GM21528 (cell line): ENCODE data around the gene NUP85.
"Not testable (repeated sequence)": the region's sequence is repeated elsewhere in the genome, so short reads cannot be mapped to it uniquely, and the experiment has no call there.

Source experiments
- ATAC-seq: cut with Tn5 transposase; IDR thresholded peaks from one replicate; pipeline ENCODE4 v1.9.1; 2021; ENCODE audit warnings: mild to moderate bottlenecking, moderate library complexity; ENCODE audit not compliant: unreplicated experiment, low FRiP score

NUP85 gene

DNA sequence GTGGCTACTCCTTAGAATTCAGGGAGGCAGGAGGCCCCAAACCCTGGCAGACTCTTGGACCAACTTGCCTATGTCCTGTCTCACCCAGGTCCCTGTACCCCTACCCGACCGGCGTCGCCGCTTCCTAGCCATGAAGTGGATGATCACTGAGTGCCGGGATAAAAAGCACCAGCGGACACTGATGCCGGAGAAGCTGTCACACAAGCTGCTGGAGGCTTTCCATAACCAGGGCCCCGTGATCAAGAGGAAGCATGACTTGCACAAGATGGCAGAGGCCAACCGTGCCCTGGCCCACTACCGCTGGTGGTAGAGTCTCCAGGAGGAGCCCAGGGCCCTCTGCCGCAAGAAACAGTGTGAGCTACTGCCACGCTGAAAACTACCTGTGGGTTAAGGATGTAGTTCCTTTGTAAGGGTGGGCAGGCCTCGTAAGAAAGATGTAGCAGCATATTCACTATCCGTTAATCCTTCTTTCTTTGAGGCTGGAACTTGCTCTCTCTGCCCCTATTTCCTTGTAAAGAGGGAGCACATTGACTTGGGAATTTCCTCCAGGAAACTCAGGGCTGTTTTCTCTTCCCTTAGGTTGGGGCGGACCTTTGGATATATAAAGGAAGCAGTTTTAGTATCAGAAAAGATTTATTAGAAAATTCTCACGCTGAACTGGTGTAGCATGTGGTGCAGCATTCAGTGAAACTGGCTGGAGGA lies 60.3 kb downstream of the NUP85 start:
- ATAC-seq: no peak

DNA sequence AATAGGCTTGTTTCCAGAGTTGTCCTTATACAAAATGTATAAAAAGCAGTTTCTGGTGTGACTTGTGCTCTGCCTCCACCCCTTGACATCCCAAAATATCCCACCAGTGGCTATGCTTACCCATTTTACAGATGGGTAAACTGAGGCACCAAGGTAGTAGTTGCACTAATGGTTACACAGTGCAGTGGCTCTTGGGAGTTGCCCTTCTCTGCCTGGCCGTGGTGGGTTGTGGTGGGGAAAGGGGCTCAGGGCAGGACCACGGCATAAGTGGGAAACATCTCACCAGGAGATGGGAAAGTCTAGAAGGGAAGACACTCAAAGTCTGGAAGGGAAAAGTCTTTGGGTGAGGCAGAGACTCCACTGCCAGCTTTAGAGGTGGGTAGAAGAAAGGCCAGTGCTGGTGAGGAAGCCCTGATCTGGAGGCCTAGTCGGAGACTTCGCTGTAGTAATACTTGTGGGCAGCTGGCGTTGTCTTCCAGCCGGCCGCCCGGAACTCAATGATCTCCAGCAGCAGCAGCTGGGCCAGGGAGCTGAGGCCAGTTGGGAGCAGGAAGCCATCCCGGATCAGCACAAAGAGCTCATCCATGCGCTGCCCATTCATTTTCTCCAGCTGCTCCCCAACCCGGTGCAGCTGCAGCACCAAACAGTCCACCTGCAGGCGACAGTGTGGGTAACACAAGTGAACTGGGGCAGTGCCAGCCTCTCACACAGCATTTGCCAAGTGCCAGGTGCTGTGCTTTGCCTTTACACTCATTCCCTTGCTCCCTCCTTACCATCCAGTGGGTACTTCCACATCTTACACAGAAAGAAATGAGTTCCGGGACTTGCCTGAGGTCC lies 61.1 kb downstream of the NUP85 start:
- no peak for ATAC-seq

DNA sequence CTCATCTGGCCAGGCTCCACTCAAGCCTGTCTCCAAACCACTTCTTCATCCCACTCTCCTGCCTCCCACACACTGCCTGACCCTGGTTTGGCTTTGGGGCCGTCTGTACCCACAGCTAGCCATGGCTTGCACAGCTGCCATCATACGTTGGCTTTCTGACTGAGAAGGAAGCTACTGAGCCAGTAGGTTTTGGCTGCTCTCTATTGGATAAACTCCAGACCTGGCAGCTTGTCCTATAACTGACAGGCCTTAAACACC lies 61.6 kb downstream of the NUP85 start:
- ATAC-seq: no peak

DNA sequence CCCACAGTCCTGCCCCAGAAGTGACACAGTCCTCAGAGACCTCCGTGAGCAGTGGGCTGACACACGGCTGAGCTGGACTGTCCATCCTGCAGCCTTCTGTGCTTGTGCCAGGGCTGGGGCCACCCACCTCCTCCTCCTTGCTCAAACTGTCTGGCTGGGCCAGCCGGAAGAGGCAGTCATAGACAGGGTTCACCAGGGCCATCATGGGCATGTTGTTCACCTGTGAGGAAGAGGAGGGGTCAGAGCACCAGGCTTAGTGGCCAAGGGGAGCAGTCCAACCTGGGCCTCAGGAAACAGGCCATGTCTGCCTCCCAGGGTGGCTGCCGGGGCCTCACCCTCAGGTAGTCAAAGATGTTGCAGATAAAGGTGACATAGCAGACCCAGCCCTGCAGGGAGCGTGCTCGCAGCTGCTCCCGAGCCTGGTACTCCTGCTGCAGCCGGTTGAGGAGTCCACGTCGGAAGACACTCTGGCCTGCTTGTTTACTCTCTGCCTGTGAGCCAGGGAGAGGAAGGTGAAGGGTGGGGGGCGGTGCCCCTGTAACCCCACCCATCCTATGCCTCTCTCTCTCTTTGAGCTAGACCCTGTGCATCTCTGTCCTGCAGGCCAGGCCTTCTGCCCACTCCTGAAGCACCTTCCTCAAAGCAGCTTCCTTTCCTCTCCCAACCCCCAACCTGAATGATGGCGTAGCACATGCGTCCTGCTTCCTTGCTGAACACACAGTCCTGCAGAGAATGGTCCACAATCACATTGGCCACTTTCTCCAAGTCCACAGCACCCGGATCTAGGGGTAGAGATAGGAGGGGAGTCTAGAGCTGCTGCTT lies 62.1 kb downstream of the NUP85 start:
- ATAC-seq: no peak

DNA sequence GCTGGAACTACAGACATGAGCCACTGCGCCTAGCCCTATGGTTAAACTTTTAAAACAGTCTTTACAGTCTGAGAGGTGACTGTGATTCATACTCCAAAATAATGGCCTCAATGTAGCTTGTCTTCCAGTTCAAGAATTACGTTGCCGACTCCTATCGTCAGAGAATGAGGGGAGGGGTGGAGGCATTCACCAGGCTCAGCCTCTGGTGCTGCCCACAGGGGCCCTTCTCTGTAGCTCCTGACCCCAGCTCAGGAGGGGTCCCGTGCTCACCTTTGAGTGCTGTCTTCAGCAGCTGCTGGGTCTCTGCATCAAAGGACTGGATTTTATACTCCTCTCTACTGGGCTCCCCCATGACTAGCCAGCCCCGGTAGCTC lies 64.4 kb downstream of the NUP85 start:
- ATAC-seq: no peak

DNA sequence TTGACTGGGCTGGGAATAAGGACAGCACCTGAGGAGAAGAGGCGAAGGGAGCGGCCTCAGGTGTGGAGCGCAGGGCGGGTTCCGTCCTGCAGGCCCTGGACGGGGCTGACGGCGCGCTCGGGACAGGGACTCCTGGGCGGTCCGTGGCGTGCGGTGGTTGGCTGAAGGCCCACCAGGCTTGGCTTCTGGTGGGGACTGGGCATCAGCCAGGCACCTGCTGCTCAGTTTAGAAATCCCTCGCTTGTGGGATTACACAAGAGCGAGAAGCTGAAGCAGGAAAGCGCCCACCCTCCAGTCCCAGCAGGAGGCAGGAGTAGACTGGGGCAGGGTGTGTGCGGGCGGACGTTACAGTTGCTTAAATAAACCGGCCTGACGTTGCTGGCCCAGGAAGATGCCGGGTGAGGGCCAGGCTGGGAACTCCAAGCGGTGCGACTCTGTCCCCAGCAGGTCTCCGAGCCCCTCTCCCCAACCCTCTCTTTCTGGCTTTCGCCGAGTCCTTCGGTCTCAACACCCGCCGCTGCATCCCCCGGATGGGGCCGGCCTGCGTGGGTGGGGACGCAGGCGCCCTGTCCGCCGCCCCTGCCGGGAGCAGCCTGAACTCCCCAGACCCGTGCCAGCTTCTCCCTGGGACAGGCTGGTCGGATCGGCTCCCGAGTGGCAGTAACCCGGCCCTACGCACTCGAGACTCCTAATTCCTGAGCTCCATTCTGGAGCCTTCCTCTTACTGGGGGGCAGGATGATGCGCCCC lies 64.9 kb downstream of the NUP85 start:
- peak; percentile 29 for ATAC-seq

DNA sequence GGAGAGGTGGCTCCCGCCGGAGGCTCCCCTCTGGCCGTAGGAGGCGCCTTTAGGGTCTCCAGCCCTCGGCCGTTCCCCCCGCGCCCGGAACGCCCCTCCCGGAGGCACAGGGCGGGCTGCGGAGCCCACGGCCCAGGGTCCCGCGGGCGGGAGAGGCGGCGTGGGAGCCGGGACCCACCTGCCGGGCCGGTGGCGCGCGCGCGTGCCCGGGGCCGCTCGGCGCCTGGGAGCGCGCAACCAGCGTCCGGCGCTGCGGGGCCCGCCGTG lies 65.4 kb downstream of the NUP85 start, which contains the start of gene MIF4GD:
MIF4GD (minus strand) TSS at position 266 of the 267 bp plus-strand sequence. CDS start 1,036 bp downstream, outside the sequence.
- ATAC-seq: no peak

DNA sequence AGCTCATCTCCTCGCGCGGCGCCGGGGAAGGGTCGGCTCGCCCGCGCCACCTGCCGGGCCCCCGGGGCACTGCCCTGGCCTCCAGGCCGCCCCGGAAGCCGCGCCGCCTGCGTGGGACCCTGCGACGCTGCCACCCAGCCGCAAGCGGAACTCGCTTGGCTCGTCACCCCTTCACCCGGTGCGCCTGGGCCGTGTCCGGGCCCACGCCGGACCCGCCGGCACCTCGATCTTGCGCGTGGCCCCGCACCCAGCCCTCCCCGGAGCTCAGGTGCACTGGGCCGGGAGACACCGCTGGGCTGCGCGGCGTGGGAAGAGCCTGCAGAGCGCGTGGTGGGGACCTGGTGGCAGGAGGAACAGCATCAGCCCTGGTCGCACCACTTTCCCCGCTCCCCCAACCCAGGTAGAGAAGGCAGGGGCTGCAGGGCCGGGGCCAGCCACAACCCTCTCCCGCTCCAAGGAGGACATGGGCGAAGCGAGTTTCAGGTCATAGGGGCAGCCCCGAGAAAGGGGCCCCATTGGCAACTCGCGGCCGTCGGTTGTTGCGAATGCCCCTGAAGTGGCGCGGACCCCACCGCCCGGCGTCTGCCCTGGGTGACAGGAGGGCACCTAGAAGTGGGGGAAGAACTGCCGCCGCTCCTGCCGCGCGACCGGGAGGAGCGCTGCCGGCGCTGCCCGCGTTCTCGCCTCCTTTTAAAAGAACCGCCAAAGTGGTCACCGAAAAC lies 65.9 kb downstream of the NUP85 start:
- peak; percentile 58 for ATAC-seq

DNA sequence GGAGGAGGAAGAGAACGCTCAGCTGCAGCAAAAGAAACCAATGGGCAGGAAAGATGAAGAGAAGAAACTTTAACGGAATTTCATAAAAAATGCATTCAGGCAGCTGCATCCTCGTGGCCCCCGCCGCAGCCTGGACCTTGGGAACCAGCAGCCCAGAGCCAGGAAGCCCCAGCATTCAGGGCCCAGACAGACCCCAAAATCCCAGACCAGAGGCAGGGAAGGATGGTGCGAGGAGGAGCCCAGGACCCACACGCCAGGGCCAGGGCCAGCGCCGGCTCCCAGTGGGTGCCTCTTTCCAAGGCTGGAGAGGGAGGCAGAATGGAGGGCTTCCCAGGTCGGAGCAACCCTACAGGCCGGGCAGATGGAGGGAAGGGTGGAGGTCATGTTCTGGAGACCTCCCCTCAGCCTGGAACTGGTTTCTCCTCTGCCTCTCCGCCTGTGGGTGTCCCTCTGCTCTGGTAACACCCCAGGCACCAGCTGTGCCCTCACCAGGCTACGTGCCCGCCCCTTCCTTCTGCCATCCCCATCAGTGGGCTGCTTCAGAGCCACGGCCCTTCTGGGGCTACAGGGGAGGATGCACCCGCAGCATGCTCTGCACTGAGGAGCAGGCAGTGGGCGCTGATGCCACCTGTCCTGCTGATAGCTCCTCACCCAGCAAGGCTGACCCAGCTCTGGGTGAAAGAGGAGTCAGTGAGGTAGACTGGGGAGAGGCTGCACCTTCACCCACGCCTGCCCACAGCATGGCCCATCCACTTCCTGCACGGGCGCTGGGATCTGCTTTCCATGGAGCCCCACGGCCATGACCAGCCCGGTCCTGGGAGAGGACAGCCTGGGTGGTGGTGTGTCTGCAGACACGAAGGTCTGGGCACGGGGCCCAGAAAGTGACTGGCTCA lies 66.7 kb downstream of the NUP85 start:
- ATAC-seq: no peak

DNA sequence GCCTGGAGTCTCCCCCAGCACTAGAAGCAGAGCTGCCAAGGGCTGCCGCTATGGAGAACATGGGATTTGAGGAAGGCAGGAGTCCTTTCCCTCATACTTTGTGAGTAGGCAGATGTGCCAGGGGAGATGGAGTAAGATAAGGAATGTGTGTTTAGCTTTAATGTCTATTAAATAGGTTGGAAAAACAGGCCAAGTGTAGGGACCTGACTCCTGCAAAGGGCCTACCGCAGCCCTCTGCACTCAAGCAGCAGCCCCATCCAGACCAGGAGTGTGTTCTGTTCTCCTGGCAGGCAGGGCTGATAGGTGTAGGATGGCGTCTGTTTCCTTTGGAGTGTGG lies 67.3 kb downstream of the NUP85 start:
- ATAC-seq: no peak

DNA sequence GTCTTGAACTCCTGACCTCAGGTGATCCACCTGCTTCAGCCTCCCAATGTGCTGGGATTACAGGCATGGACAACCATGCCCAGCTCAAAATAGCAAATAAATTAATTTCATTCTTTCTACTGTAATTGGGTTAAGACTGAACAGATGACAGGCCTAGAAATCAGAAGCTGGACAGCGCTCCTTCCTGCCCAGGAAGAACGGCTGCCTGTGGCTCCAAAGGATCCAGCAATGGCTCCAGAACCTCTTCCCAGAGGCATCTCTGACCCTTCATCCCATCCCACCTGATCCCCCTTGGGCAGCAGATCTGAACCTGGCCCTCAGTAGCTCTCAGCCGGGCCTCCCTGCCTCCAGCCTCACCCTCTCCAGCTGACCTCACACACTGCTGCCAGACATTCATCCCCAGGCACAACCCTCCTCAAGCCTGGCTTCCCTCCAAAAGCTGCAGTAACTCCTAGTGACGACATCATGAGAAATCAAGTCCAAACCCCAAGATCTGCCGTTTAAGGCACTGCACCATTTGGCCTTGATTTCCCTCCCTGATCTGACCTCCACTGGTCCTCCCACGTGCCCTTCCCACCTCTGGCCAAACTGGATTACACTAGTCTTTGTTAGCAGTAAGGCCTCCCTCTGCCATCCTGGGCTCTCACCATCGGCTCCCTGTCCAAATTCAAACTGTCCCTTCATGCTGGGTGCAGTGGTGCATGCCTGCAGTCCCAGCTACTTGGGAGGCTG lies 68.7 kb downstream of the NUP85 start:
- ATAC-seq: no peak

DNA sequence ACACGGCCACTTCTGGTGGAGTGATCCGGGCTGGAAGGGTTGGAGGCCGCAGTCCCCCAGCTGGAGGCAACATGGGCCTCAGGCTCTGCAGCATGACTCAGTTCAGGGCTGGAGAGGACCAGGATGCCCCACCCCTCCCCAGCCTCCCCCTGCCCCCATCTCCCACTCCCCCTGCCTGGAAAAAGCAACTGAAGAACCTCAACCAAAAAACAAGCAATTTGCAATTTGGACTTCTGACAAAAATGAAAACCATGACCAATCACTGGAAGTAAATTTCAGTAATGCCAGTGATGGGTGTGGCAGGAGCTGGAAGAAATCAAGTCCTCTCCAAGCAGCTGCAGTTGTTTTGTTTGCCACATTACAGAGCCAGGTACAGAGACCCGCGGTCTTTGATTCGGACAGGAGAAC lies 72.2 kb downstream of the NUP85 start:
- ATAC-seq: no peak

DNA sequence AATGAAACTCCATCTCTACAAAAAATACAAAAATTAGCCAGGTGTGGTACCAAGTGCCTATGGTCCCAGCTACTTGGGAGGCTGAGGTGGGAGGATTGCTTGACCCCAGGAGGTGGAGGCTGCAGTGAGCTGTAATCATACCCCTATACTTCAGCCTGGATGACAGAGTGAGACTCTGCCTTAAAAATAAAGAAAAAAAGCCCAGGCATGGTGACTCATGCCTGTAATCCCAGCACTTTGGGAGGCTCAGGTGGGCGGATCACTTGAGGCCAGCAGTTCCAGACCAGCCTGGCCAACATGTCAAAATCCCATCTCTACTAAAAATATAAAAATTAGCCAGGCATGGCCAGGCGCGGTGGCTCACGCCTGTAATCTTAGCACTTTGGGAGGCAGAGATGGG lies 74.7 kb downstream of the NUP85 start:
- not testable (repeated sequence) for ATAC-seq

DNA sequence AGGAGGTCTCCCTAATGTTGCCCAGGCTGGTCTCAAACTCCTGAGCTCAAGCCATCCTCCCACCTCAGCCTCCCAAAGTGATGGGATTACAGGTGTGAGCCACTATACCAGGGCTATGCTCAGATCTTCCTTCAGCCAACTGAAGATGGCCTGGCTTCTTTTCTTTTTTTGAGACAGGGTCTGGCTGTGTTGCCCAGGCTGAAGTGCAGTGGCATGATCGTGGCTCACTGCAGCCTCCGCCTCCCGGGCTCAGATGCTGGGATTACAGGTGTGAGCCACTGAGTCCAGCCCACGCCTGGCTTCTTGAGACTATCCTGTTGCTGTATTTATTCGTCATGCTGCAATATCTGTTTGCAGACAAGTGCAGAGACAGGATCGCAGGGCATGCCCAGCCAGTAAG lies 79.6 kb downstream of the NUP85 start:
- ATAC-seq: no peak
